ENCODE results near the gene MIA2. TPM values are rescaled to one million over a fixed set of nuclear protein-coding genes. Genes with fewer than 3 reads are reported as not detected.

MIA2 gene
- polyA plus RNA-seq, 1 of the 3 experiments (the other 2 are of a cell fraction), result 2.6 TPM

DNA sequence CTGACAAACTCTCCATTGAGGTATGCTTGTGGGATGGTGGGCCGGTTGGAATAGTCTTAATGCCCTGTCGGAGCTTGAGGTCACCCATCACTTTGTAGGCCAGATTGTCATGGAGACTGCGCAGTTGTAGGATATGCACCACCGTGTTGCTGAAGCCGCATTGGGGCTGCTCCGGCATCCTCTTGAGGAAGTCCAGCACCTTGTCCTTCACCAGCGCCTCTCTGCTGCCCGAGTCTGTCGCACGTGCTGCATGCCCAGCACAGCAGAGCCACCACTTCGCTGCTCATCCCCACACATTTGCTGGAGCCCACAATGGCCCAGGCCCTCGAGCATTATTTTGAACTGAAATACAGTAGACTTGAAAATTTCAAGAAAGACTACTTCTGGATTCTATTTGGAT lies 136.7 kb downstream of the MIA2 start (continued):
- TF ChIP-seq, protein P1, sequence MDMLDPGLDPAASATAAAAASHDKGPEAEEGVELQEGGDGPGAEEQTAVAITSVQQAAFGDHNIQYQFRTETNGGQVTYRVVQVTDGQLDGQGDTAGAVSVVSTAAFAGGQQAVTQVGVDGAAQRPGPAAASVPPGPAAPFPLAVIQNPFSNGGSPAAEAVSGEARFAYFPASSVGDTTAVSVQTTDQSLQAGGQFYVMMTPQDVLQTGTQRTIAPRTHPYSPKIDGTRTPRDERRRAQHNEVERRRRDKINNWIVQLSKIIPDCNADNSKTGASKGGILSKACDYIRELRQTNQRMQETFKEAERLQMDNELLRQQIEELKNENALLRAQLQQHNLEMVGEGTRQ (IDR thresholded peaks at IDR 0.05; ENCODE audit: borderline replicate concordance, low read depth, low read length), result no peak

- H3K27me3 ChIP-seq (ENCODE audit: insufficient read depth), result no peaks in the 10 kb centered on the region
- H3K9me3 ChIP-seq, result no peaks in the 10 kb centered on the region
- H4K20me1 ChIP-seq (ENCODE audit: insufficient read depth), result no peaks in the 10 kb centered on the region
- H3F3A ChIP-seq (replicated peaks; ENCODE audit: insufficient read depth), result peaks cover 6% of the 10 kb centered on the region
- H3K4me3 ChIP-seq (ENCODE audit: low read depth in 2 of 2, low read length in 1 of 2), result no peak overlapping the region
- TF ChIP-seq FOXJ3 (CRISPR knock-in tag; IDR thresholded peaks at IDR 0.05) (no peak), IRF3 (IDR thresholded peaks at IDR 0.05; ENCODE audit: low read depth, low read length) (no peak), CHD2 (IDR thresholded peaks at IDR 0.05; ENCODE audit: low read length, partially characterized antibody) (no peak), FOXM1 (IDR thresholded peaks at IDR 0.05; ENCODE audit: low read depth) (no peak), SIN3A (IDR thresholded peaks at IDR 0.05; ENCODE audit: borderline replicate concordance, low read depth, low read length) (no peak), TEAD4 (IDR thresholded peaks at IDR 0.05; ENCODE audit: borderline replicate concordance, insufficient read depth) (no peak), USF1 (IDR thresholded peaks at IDR 0.05; ENCODE audit: borderline replicate concordance, low read depth) (no peak), TCF12 (IDR thresholded peaks at IDR 0.05) (no peak), GATA2 (CRISPR knock-in tag; IDR thresholded peaks at IDR 0.05) (no peak), SMC3 (IDR thresholded peaks at IDR 0.05; ENCODE audit: low read depth, low read length) (no peak), RAD21 (IDR thresholded peaks at IDR 0.05; ENCODE audit: low read length) (no peak), REST (IDR thresholded peaks at IDR 0.05; ENCODE audit: low read depth, low read length) (no peak)
- TF ChIP-seq, protein P2, sequence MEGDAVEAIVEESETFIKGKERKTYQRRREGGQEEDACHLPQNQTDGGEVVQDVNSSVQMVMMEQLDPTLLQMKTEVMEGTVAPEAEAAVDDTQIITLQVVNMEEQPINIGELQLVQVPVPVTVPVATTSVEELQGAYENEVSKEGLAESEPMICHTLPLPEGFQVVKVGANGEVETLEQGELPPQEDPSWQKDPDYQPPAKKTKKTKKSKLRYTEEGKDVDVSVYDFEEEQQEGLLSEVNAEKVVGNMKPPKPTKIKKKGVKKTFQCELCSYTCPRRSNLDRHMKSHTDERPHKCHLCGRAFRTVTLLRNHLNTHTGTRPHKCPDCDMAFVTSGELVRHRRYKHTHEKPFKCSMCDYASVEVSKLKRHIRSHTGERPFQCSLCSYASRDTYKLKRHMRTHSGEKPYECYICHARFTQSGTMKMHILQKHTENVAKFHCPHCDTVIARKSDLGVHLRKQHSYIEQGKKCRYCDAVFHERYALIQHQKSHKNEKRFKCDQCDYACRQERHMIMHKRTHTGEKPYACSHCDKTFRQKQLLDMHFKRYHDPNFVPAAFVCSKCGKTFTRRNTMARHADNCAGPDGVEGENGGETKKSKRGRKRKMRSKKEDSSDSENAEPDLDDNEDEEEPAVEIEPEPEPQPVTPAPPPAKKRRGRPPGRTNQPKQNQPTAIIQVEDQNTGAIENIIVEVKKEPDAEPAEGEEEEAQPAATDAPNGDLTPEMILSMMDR (IDR thresholded peaks at IDR 0.05), result no peak
- TF ChIP-seq, protein P3, sequence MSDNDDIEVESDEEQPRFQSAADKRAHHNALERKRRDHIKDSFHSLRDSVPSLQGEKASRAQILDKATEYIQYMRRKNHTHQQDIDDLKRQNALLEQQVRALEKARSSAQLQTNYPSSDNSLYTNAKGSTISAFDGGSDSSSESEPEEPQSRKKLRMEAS (IDR thresholded peaks at IDR 0.05; ENCODE audit: low read depth), result no peak
- TF ChIP-seq, protein P4, sequence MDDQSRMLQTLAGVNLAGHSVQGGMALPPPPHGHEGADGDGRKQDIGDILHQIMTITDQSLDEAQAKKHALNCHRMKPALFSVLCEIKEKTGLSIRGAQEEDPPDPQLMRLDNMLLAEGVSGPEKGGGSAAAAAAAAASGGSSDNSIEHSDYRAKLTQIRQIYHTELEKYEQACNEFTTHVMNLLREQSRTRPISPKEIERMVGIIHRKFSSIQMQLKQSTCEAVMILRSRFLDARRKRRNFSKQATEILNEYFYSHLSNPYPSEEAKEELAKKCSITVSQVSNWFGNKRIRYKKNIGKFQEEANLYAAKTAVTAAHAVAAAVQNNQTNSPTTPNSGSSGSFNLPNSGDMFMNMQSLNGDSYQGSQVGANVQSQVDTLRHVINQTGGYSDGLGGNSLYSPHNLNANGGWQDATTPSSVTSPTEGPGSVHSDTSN (IDR thresholded peaks at IDR 0.05), result no peak
- TF ChIP-seq, protein P1 (IDR thresholded peaks at IDR 0.05; ENCODE audit: borderline replicate concordance, low read depth, low read length), result no peak
- H3K9me2 ChIP-seq, result no peaks in the 10 kb centered on the region
- no peak overlapping the region for H2AFZ ChIP-seq (ENCODE audit: low read depth)
- 88% methylated on average over 1 of the region's 1 CpG for WGBS (ENCODE audit: low lambda C conversion rate)
- no peak for DNase-seq
- H3K79me2 ChIP-seq (ENCODE audit: insufficient read depth), result no peaks in the 10 kb centered on the region
- no peak overlapping the region for H3K9ac ChIP-seq
- no peaks in the 10 kb centered on the region for H3K36me3 ChIP-seq (replicated peaks in 1 of 2; ENCODE audit: control insufficient read depth in 1 of 2, insufficient read depth in 2 of 2, low read length in 1 of 2)
- POLR2A ChIA-PET, result no interaction called here
- H3K4me1 ChIP-seq (ENCODE audit: control insufficient read depth in 1 of 2, insufficient read depth in 2 of 2, low read depth in 1 of 2, low read length in 1 of 2), result peaks cover 0 to 18% of the 10 kb centered on the region in 2 experiments; a peak in 1 of 4 replicates
- H3K27ac ChIP-seq (ENCODE audit: low read depth in 2 of 2, low read length in 1 of 2), result no peak overlapping the region
- CTCF ChIA-PET, result no interaction called here
- no peak overlapping the region for H3K4me2 ChIP-seq
These were observed 138.9 kb downstream of the MIA2 start for GRCh38 chr14:39372656-39373055.
